HG03064 (cell line): Measurements from ENCODE around the gene HRNR.
"Not testable (repeated sequence)": the region's sequence is repeated elsewhere in the genome, so short reads cannot be mapped to it uniquely, and the experiment has no call there.

ENCODE experiments used
- ATAC-seq: cut with Tn5 transposase; IDR thresholded peaks from one replicate; pipeline ENCODE4 v1.9.1; 2021; ENCODE audit warnings: low read depth; ENCODE audit not compliant: unreplicated experiment

Gene HRNR

DNA sequence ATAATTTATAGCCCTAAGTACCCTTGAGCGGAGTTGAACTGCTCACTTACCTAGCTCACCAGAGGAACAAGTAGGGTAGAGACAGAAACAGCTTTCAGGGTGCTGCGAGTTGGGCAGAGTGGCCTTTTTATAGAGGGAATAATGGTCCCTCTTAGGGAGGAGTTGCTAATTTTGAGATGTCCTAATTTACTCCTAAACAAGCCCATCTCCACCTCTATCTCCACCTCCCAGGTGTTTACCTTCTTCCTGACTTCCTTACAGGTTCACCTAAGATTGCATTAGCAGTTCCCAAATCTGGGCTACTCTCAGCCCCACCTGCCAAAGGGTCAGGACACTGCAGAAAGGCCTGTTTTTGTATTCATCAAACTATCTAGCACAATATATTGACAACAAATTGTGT is at the start of gene HRNR:
HRNR (minus strand) TSS at position 101 of the 400 bp plus-strand sequence. CDS start 940 bp downstream, outside the sequence.
- ATAC-seq: no peak

- not testable (repeated sequence) for ATAC-seq
Observed at GRCh38 chr1:152256394-152256793, 32.4 kb upstream of the HRNR start.

DNA sequence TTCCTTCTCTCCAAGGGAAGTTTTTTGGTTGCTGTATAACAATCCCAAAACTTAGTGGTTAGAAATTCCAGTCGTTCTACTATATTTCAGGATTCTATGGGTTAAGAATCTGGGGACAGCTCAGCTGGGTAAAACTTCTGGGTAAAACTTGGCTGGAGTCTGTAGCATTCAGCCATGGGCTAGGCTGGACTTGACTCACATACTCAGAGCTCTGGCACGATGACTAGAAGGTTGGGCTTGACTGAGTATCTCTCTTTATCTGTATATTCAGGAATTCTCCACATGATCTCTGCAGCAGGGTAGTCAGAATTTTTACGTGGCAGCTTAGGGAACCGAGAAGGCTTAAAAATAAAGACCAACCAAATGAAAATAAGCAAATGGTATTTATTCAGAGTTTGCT is 28.2 kb upstream of the HRNR start:
- no peak for ATAC-seq

DNA sequence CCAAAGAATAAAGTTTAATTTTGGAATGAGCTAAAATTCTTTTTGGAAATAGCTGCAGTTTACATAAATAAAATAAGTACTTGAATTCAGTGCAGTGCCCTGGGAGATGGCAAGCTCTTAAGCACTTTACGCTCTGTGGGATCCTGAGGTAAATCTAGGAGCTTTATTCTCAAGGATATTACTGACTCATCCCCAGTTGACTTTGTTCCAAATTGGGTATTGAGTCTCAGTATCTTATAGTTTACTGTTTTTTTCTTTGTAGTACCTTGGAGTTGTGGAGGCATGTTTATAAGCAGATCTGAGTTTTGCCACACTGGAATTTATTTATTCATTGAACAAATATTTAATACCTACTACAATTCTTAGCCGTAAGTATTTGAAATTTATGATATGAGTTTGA is 27.4 kb upstream of the HRNR start:
- ATAC-seq: no peak

GRCh38 chr1:152247316-152247715 is 23.3 kb upstream of the HRNR start:
- ATAC-seq: no peak

DNA sequence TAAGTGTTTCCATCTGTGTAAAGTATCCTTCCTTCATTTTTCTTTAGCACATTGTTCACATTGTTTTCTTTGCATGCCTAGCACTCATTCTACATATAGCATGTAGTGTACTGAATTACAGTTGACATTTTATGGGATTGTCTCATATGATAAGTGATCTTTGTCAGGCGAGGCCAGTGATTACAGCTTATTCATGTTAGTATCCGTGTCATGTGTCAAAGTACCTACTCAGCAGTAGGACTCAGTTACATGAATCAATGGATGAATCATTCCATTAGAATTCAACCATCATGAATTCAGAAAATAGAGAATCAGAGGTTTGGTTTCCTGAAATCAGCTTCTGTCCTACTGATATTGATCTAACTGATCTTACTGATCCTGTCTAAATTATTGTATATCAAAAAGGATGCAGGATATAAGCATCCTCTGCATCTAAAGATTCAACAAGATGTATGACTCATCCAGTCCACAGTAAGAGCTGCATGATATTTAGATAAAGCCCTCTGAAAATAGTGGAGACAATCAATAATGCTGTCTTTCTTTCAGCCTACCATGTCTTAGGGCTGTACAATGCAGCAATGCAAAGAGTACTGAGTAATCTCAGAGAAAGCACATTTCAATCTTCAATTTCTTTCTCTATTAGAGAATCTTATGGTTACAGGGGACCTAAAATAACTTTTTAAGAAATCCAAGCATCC is 20.7 kb upstream of the HRNR start:
- no peak for ATAC-seq

GRCh38 chr1:152237093-152237492 is 13.1 kb upstream of the HRNR start:
- ATAC-seq: no peak

DNA sequence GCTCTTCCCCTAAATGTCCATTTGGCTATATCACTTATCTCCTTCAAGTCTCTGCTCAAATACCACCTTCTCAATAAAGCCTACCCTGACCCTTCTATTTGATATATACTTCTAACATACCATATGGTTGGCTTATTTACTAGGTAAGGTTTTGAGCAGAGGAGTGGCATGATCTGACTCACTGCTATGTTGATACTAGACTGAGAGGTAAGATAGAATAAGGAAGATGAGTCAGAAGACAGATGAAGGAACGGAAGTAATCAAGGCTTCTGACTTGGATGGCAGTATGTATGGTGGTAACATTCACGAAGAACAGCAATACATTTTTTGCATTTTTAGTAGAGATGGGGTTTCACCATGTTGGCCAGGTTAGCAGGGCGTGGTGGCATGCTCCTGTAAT is 4.8 kb upstream of the HRNR start:
- no peak for ATAC-seq

GRCh38 chr1:152227310-152227928 is 3.4 kb upstream of the HRNR start:
- ATAC-seq: no peak

GRCh38 chr1:152225678-152226077 is 1.7 kb upstream of the HRNR start:
- ATAC-seq: no peak

GRCh38 chr1:152220166-152221163 is 3.5 kb downstream of the HRNR start:
- no peak for ATAC-seq

- not testable (repeated sequence) for ATAC-seq
Observed at GRCh38 chr1:152219438-152219837, 4.6 kb downstream of the HRNR start.

GRCh38 chr1:152218762-152219436 is 5.1 kb downstream of the HRNR start:
- ATAC-seq: no peak

DNA sequence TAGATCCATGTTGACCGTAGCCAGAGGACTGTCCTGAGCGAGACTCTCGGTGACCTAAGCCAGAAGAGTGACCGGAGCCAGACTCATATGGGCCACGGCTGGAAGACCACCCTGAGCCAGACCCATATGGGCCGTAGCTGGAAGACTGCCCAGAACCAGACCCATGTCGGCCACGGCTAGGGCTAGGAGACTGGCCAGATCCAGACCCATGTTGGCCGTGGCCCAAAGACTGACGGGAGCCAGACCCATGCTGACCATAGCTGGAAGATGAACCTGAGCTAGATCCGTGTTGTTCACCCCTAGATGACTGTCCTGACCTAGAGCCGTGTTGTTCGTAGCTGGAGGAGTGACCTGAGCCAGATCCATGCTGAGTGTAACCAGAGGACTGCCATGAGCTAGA is 8.4 kb downstream of the HRNR start:
- ATAC-seq: not testable (repeated sequence)

DNA sequence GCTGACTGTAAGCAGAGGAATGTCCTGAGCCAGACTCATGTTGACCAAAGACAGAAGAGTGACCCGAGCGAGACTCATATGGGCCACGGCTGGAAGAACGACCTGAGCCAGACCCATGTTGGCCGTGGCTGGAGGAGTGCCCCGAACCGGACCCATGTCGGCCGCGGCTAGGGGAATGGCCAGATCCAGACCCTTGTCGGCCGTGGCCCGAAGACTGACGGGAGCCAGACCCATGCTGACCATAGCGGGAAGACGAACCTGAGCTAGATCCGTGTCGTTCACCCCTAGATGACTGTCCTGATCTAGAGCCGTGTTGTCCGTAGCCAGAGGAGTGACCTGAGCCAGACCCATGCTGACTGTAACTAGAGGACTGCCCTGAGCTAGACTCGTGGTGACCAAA is 9.1 kb downstream of the HRNR start:
- ATAC-seq: not testable (repeated sequence)

DNA sequence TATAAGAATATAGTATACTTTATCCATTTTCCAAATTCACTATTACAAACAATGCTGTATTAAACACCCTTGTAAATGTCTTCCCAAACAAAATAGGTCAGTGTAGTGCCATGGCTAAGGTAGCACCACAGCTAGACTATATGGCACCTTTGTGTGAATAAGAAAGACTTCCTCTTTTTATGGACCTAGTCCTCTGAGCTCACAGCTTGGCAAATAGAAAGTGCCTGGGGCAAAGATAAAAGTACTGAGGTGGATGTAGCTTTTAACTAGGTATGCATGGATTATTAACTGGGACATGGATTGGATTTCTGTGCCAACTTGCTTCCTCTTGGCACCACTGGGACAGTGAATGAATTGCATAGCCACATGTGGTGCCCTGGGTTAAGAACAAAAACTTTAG is 25.0 kb downstream of the HRNR start:
- ATAC-seq: no peak

GRCh38 chr1:152197361-152197941 is 26.5 kb downstream of the HRNR start:
- no peak for ATAC-seq

GRCh38 chr1:152191711-152192110 is 32.3 kb downstream of the HRNR start:
- no peak for ATAC-seq

- no peak for ATAC-seq
Observed at GRCh38 chr1:152191260-152191659, 32.7 kb downstream of the HRNR start.

DNA sequence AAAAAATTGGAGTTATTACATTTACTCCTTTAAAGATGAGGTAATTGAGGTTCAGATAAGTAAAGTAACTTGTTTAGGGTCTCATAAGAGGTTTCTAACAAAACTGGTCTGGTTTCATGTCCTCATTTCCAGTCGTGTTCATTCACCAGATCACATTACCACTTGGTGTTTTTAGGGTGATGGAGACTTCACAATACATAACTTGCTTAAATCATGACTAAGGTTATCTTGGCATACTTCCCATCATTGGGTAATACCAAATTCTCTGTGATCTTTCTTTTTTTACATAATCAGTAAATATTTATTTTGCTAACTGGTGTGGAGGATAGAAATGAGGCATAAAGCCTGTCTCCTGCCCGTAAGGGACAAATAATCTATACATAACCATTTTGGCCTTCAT is 33.4 kb downstream of the HRNR start:
- no peak for ATAC-seq
